GM19238 (cell line): ENCODE data around the gene EPYC.

Experiments used
- DNase-seq: peaks from one replicate; pipeline ENCODE4 v3.0.0; 2011; ENCODE audit warnings: low spot score; ENCODE audit not compliant: insufficient read length

EPYC gene, protein sequence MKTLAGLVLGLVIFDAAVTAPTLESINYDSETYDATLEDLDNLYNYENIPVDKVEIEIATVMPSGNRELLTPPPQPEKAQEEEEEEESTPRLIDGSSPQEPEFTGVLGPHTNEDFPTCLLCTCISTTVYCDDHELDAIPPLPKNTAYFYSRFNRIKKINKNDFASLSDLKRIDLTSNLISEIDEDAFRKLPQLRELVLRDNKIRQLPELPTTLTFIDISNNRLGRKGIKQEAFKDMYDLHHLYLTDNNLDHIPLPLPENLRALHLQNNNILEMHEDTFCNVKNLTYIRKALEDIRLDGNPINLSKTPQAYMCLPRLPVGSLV

GRCh38 chr12:91004872-91005271, at the start of gene EPYC:
EPYC (minus strand) TSS chr12:91004972; CDS start chr12:91002565, 2,407 bp downstream.
- DNase-seq: no peak

- DNase-seq: no peak
These were observed 49.4 kb upstream of the EPYC start for GRCh38 chr12:91053951-91054715.

DNA sequence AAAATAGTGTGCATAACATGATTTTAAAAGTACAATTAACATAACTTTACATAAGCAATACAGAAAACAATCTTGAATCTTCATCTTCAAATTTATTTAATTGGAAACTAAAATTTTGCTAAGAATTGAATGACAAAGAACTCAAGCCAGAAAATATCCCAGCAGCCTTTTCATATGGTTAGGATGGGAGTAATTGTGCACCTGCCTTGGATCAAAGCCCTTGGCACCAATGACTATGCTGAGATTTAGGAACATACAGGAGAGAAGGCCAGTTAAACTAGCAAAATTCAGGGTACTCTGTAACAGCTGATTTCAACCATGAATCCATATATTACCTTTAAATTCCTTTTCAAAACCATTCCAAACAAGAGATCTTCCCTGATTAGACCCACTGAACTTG, 47.3 kb upstream of the EPYC start:
- DNase-seq: no peak

DNA sequence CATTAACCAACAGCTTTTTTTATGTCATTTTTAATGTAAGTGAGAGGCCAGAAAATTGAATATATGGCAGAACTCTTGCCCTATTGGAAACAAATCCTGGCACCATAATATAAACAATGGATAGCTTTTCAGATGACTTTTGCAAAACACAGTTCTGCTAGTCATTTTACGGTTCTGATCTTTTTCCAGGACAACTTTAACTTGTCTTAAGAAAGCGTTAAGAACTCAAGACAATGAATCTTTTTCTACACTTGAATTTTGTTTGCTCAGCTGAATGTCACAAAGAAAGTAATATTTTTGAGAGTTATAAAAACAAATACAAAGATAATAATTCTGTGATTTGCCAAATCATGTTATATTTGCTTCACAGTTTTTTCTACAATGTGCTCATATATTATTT, 39.8 kb upstream of the EPYC start:
- no peak for DNase-seq

- DNase-seq: no peak
These were observed 38.6 kb upstream of the EPYC start for GRCh38 chr12:91043408-91043807.

GRCh38 chr12:91040096-91040755, 35.5 kb upstream of the EPYC start:
- DNase-seq: no peak

- DNase-seq: no peak
These were observed 32.5 kb upstream of the EPYC start for GRCh38 chr12:91037276-91037675.

GRCh38 chr12:91033251-91033650, 28.5 kb upstream of the EPYC start:
- no peak for DNase-seq

DNA sequence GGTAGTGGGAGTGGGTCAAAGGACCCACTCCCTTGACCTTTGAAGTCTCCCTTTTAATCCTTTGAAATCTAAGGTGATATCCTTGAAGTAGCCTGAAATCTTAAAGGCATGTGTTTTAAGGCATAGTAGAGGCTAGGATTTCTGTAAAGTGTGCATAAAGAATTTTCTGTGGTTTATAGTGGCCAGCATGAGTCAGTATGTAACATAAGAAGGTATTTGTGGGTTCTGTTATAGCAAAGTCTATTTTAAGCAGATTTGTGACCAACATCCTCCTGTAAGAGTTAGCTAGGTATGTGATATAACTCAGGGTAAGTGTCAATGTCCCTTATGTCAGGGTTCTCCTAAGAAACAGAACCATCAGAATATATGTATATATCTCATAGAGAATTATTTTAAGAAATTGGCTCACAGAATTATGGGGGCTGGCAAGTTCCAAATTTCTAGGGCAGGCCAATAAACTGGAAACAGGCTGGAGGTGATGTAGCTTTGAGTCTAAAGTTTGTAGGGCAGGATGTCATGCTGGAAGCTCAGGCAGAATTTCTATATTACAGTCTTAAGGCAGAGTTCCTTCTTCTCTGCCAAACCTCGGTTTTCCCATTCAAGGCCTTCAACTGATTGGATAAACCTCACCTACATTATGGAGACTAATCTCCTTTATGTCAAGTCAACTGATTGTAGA, 18.7 kb upstream of the EPYC start:
- no peak for DNase-seq

DNA sequence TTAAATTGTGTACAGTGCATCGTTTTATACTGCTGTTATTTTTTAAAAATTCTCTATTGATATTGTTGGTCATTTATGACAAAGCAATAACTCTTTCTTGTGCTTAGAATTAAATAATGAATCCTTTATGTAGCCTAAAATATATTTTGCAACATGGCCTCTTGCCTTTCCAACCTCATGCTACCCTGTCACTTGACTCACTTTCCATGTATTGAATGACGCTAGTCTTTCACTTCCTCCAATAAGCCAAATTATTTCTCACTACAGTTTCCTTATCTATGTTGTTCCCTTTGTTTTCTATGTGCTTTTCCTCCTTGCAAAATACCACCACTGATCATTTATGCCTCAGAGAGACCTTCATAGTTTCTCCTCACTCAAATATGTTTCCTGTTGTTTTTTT, 16.3 kb upstream of the EPYC start:
- DNase-seq: no peak

- no peak for DNase-seq
These were observed 14.7 kb upstream of the EPYC start for GRCh38 chr12:91019455-91019854.

DNA sequence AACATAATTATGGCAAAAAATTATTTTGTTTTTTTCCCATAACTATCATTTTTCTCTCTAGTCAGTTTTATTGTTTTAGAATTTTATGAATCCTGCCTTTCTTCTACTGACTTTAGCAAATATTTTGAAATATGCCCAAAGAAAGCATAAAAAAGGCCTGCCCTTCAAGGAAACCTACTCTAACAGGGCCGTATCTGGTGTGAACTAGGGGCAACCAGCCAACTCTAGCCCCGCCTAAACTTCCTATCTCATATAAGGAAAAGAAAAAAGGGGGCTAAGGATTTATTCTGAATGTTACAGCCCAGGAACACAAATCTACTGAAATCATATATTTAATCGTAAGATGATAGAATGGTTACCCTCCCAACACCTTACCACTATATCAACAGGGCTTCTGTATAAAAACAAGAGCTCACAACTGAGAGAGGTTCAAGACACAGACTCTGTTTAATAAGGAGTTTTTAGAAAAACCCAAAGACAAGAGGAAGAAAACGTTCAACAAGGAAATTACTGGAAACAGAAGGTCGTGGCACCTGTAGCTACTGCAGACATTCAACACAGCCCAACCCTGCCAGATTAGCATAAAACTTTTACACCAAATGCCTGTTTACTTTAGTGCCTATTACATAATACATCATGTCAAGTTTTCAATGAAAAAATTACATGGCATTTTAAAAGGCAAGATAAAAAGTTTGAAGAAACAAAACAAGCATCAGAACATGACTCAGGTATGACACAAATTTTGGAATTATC, 12.9 kb upstream of the EPYC start:
- no peak for DNase-seq

DNA sequence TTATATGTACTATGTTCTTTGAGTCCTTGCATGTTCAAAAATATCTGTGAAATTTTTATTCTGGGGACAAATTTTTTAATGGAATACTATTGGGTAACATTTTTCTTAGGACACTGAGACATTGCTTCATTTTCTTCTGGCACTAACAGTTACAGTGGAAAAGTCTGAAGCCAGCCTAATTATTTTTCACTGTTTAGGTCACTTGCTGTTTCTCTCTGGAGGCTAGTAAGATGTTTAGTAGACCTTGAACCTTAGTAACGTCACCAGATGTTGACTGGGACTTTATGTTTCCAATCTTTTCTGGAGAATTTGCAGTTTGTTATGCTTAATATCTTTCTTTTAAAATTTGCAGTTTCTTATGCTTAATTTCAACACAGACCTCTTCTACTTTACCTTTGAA, 12.3 kb upstream of the EPYC start:
- DNase-seq: no peak

- DNase-seq: peak; percentile 1
These were observed 4.7 kb upstream of the EPYC start for GRCh38 chr12:91009319-91009950.

GRCh38 chr12:91007531-91008290, 2.9 kb upstream of the EPYC start:
- no peak for DNase-seq

- no peak for DNase-seq
These were observed 1.0 kb downstream of the EPYC start for GRCh38 chr12:91003737-91004136.

GRCh38 chr12:91001306-91001705, 3.5 kb downstream of the EPYC start:
- no peak for DNase-seq

DNA sequence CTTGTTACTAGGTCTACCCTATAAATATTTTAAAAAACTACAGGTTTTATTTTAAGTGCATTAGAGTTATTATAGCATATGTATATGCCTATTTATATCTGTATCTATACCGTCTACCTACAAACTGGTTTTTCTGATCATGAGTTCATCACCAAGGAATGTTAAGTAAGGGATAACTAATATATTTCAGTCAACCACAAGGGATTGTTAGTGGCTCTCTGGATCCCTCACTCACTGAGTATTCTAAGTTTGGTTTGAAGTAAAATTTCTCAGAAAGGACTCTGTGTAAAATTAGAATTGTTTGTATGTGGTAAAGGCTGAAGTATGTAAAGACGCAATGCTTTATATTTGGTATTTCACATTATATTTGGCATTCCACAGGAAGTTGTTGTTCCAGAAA, 4.8 kb downstream of the EPYC start:
- no peak for DNase-seq

GRCh38 chr12:90999527-90999926, 5.2 kb downstream of the EPYC start:
- no peak for DNase-seq

- no peak for DNase-seq
These were observed 9.8 kb downstream of the EPYC start for GRCh38 chr12:90995010-90995409.
